Caco-2 (cell line): ENCODE measurements around the gene MPO. TPM values are rescaled to one million over a fixed set of nuclear protein-coding genes. Genes with fewer than 3 reads are reported as not detected.

Experiments used
- BruUV-seq: library from RNA; stranded (reverse); fragments of 400-500 nt; replicated peaks from 2 replicates; lab custom pipeline; 2021; lab: Mats Ljungman, UMichigan
- CTCF ChIA-PET: fragments of 300-600 bp; sonication (Branson Sonifier 250); formaldehyde crosslinking; loops from one replicate; lab custom pipeline; 2022; ENCODE audit warnings: antibody characterized with exemption; lab: Charles Lee
- POLR2A ChIA-PET: fragments of 300-600 bp; sonication (Branson Sonifier 250); formaldehyde crosslinking; loops from one replicate; lab custom pipeline; 2022; ENCODE audit warnings: antibody characterized with exemption; lab: Charles Lee
- DNase-seq, 2 experiments: peaks; one replicate each; pipeline versions ENCODE4 v3.0.0 to v3.0.0-alpha.2; 2020 to 2022
- H3K27me3 ChIP-seq: replicated peaks from 2 replicates; pipeline ENCODE4 v1.6.0; 2011; ENCODE audit warnings: low read length; ENCODE audit not compliant: control insufficient read depth, insufficient read depth
- H3K36me3 ChIP-seq: 2 replicates; pipeline ENCODE4 v1.5.1; 2011; ENCODE audit warnings: low read length; ENCODE audit not compliant: control insufficient read depth, insufficient read depth
- H3K4me1 ChIP-seq: fragments of 250-450 bp; sonication (Bioruptor Pico); 2 replicates; pipeline ENCODE4 v1.5.1; 2020; ENCODE audit warnings: mild to moderate bottlenecking
- H3K4me3 ChIP-seq: 2 replicates; pipeline ENCODE4 v1.5.1; 2011; ENCODE audit warnings: low read depth, mild to moderate bottlenecking, control low read depth, low read length
- H3K9me3 ChIP-seq: fragments of 250-450 bp; sonication (Bioruptor Pico); 2 replicates; pipeline ENCODE4 v1.5.1; 2020; ENCODE audit warnings: mild to moderate bottlenecking, moderate library complexity
- H3K27ac Mint-ChIP-seq: one replicate; pipeline ENCODE4 v1.8.0; 2022; ENCODE audit warnings: mixed read lengths; ENCODE audit not compliant: unreplicated experiment
- H3K27me3 Mint-ChIP-seq: one replicate; pipeline ENCODE4 v1.8.0; 2022; ENCODE audit warnings: mixed read lengths; ENCODE audit not compliant: insufficient read depth, unreplicated experiment
- H3K36me3 Mint-ChIP-seq: one replicate; pipeline ENCODE4 v1.8.0; 2022; ENCODE audit warnings: mild to moderate bottlenecking, mixed read lengths; ENCODE audit not compliant: insufficient read depth, unreplicated experiment
- H3K4me1 Mint-ChIP-seq: one replicate; pipeline ENCODE4 v1.8.0; 2022; ENCODE audit warnings: low read depth, mixed read lengths; ENCODE audit not compliant: unreplicated experiment
- H3K4me3 Mint-ChIP-seq: one replicate; pipeline ENCODE4 v1.8.0; 2022; ENCODE audit warnings: mild to moderate bottlenecking, moderate library complexity, mixed read lengths; ENCODE audit not compliant: unreplicated experiment
- H3K9me3 Mint-ChIP-seq: one replicate; pipeline ENCODE4 v1.8.0; 2022; ENCODE audit warnings: mixed read lengths; ENCODE audit not compliant: unreplicated experiment
- CTCF ChIP-seq, 2 experiments: fragments of 200-600 bp in 1 of 2; IDR thresholded peaks; 1 replicate in 1 of 2; 2 replicates in 1 of 2; pipeline versions ENCODE4 v1.5.1 to v1.8.0; 2011 to 2022; ENCODE audit warnings: antibody characterized with exemption in 1 of 2, control low read depth in 1 of 2, inconsistent platforms in 1 of 2, low read depth in 1 of 2, low read length in 1 of 2, mild to moderate bottlenecking in 1 of 2, moderate library complexity in 1 of 2; ENCODE audit not compliant: insufficient read depth in 1 of 2, severe bottlenecking in 1 of 2, unreplicated experiment in 1 of 2
- intact Hi-C: fragments of 100-400 bp; cut with micrococcal nuclease; formaldehyde crosslinking; loops from one replicate; pipeline ENCODE4 v1.10.0; 2022; ENCODE audit not compliant: unreplicated experiment
- total RNA-seq: library from RNA; stranded (reverse); gene quantifications from 2 replicates; pipeline ENCODE4 v1.2.3, GENCODE V29; 2022

The MPO gene
- total RNA-seq, 1 experiment from 2014 or later, result 0.23 TPM

GRCh38 chr17:58277107-58277801 is 3.5 kb downstream of the MPO start:
- Mint-ChIP-seq H3K36me3 (no peaks in the 10 kb centered on the region), H3K4me1 (no peaks in the 10 kb centered on the region), H3K27ac (no peak overlapping the region), H3K4me3 (no peak overlapping the region), H3K27me3 (peaks cover 6% of the 10 kb centered on the region), H3K9me3 (no peaks in the 10 kb centered on the region)
- intact Hi-C loops, result no loop called here
- Histone ChIP-seq H3K27me3 (no peaks in the 10 kb centered on the region), H3K4me3 (no peak overlapping the region), H3K4me1 (no peaks in the 10 kb centered on the region), H3K36me3 (no peaks in the 10 kb centered on the region), H3K9me3 (no peaks in the 10 kb centered on the region)
- CTCF ChIA-PET, result no interaction called here
- POLR2A ChIA-PET, result no interaction called here
- no TSS peak for BruUV-seq
- no peak for DNase-seq
- peak in 1 of 2 experiments; percentile 18 for TF ChIP-seq CTCF (IDR thresholded peaks at IDR 0.05; ENCODE audit: insufficient read depth in 1 of 2, low read depth in 1 of 2, low read length in 1 of 2, severe bottlenecking in 1 of 2, unreplicated experiment in 1 of 2)

- CTCF ChIA-PET, result interaction anchor here (0.6 kb wide), 1 partner anchor 8 kb away, joined by 3 read pairs; no protein-coding TSS in a partner anchor
Observed at GRCh38 chr17:58276423-58276822, 4.3 kb downstream of the MPO start.

GRCh38 chr17:58275417-58275816 is 5.3 kb downstream of the MPO start:
- no TSS peak for BruUV-seq
- Mint-ChIP-seq H3K36me3 (no peaks in the 10 kb centered on the region), H3K9me3 (no peaks in the 10 kb centered on the region), H3K27ac (no peak overlapping the region), H3K4me1 (no peaks in the 10 kb centered on the region), H3K4me3 (no peak overlapping the region), H3K27me3 (peaks cover 7% of the 10 kb centered on the region)
- POLR2A ChIA-PET, result no interaction called here
- DNase-seq, result no peak
- no peak for TF ChIP-seq CTCF (IDR thresholded peaks at IDR 0.05; ENCODE audit: insufficient read depth in 1 of 2, low read depth in 1 of 2, low read length in 1 of 2, severe bottlenecking in 1 of 2, unreplicated experiment in 1 of 2)
- CTCF ChIA-PET, result no interaction called here
- intact Hi-C loops, result no loop called here
- Histone ChIP-seq H3K36me3 (no peaks in the 10 kb centered on the region), H3K4me1 (no peaks in the 10 kb centered on the region), H3K4me3 (no peak overlapping the region), H3K27me3 (no peaks in the 10 kb centered on the region), H3K9me3 (no peaks in the 10 kb centered on the region)

More at GRCh38 chr17:58276423-58276822, 4.3 kb downstream of the MPO start:
- Mint-ChIP-seq H3K27me3 (peaks cover 7% of the 10 kb centered on the region), H3K4me3 (no peak overlapping the region), H3K36me3 (no peaks in the 10 kb centered on the region), H3K27ac (no peak overlapping the region), H3K9me3 (no peaks in the 10 kb centered on the region), H3K4me1 (no peaks in the 10 kb centered on the region)
- Histone ChIP-seq H3K4me1 (no peaks in the 10 kb centered on the region), H3K9me3 (no peaks in the 10 kb centered on the region), H3K36me3 (no peaks in the 10 kb centered on the region), H3K4me3 (no peak overlapping the region), H3K27me3 (no peaks in the 10 kb centered on the region)
- BruUV-seq, result no TSS peak
- TF ChIP-seq CTCF (IDR thresholded peaks at IDR 0.05; ENCODE audit: insufficient read depth in 1 of 2, low read depth in 1 of 2, low read length in 1 of 2, severe bottlenecking in 1 of 2, unreplicated experiment in 1 of 2), result no peak
- POLR2A ChIA-PET, result no interaction called here
- no peak for DNase-seq
- intact Hi-C loops, result no loop called here
